H9 (cell line): ENCODE data around the gene MRPL57. TPM values are rescaled to one million over a fixed set of nuclear protein-coding genes. Genes with fewer than 3 reads are reported as not detected.
A peak's percentile ranks its signal among the peaks of the same experiment; 100 is the strongest.

Experiments
- DNase-seq: peaks from one replicate; pipeline ENCODE4 v3.0.0-alpha.2; 2017
- H2AFZ ChIP-seq: one replicate; pipeline ENCODE4 v1.6.1; 2013; ENCODE audit warnings: mild to moderate bottlenecking, low read length, control low read depth, moderate library complexity
- H2AK5ac ChIP-seq: 2 replicates; pipeline ENCODE4 v1.6.1; 2013; ENCODE audit warnings: low read length, control low read depth, mixed read lengths; ENCODE audit not compliant: insufficient read length
- H2BK120ac ChIP-seq: one replicate; pipeline ENCODE4 v1.6.1; 2013; ENCODE audit warnings: low read depth, mild to moderate bottlenecking, low read length, control low read depth, inconsistent platforms; ENCODE audit not compliant: poor library complexity, severe bottlenecking
- H2BK12ac ChIP-seq: 2 replicates; pipeline ENCODE4 v1.6.1; 2013; ENCODE audit warnings: low read length, control low read depth, mixed read lengths, low read depth; ENCODE audit not compliant: insufficient read length
- H2BK15ac ChIP-seq: 2 replicates; pipeline ENCODE4 v1.6.1; 2013; ENCODE audit warnings: low read depth, low read length, control low read depth
- H2BK20ac ChIP-seq: one replicate; pipeline ENCODE4 v1.6.1; 2013; ENCODE audit warnings: low read depth, mild to moderate bottlenecking, low read length, control low read depth, inconsistent platforms; ENCODE audit not compliant: poor library complexity, severe bottlenecking
- H2BK5ac ChIP-seq: 2 replicates; pipeline ENCODE4 v1.6.1; 2013; ENCODE audit warnings: low read length, control low read depth, mixed read lengths; ENCODE audit not compliant: insufficient read length
- H3K14ac ChIP-seq: 2 replicates; pipeline ENCODE4 v1.6.1; 2013; ENCODE audit warnings: low read length, control low read depth; ENCODE audit not compliant: insufficient read depth
- H3K18ac ChIP-seq: 2 replicates; pipeline ENCODE4 v1.6.1; 2013; ENCODE audit warnings: low read depth, mild to moderate bottlenecking, mixed read lengths, low read length, control low read depth; ENCODE audit not compliant: insufficient read length
- H3K23ac ChIP-seq: 2 replicates; pipeline ENCODE4 v1.6.1; 2013; ENCODE audit warnings: low read length, control low read depth, mixed read lengths, low read depth; ENCODE audit not compliant: insufficient read length
- H3K23me2 ChIP-seq: 2 replicates; pipeline ENCODE4 v1.6.1; 2013; ENCODE audit warnings: low read depth, mild to moderate bottlenecking, mixed read lengths, low read length, control low read depth; ENCODE audit not compliant: insufficient read length, poor library complexity, severe bottlenecking
- H3K27ac ChIP-seq: 2 replicates; pipeline ENCODE4 v1.5.1; 2013; ENCODE audit warnings: low read length, control low read depth, mixed read lengths, low read depth; ENCODE audit not compliant: insufficient read length
- H3K27me3 ChIP-seq: 2 replicates; pipeline ENCODE4 v1.6.1; 2013; ENCODE audit warnings: low read length, control low read depth, inconsistent platforms; ENCODE audit not compliant: insufficient read depth
- H3K4ac ChIP-seq: 2 replicates; pipeline ENCODE4 v1.6.1; 2013; ENCODE audit warnings: low read depth, mild to moderate bottlenecking, control low read depth, inconsistent platforms, low read length, moderate library complexity
- H3K4me1 ChIP-seq: 2 replicates; pipeline ENCODE4 v1.6.1; 2013; ENCODE audit warnings: low read length, control low read depth, inconsistent platforms; ENCODE audit not compliant: insufficient read depth
- H3K4me2 ChIP-seq: 2 replicates; pipeline ENCODE4 v1.6.1; 2013; ENCODE audit warnings: low read length, control low read depth, mixed read lengths; ENCODE audit not compliant: insufficient read length, insufficient read depth
- H3K56ac ChIP-seq: 2 replicates; pipeline ENCODE4 v1.6.1; 2013; ENCODE audit warnings: low read depth, mild to moderate bottlenecking, mixed read lengths, low read length, control low read depth; ENCODE audit not compliant: insufficient read length
- H3K79me1 ChIP-seq: 2 replicates; pipeline ENCODE4 v1.6.1; 2013; ENCODE audit warnings: low read depth, mild to moderate bottlenecking, moderate library complexity, low read length, control low read depth, inconsistent platforms; ENCODE audit not compliant: insufficient read depth, poor library complexity, severe bottlenecking
- H3K79me2 ChIP-seq: 2 replicates; pipeline ENCODE4 v1.6.1; 2013; ENCODE audit warnings: low read length, control low read depth, inconsistent platforms; ENCODE audit not compliant: insufficient read depth
- H3K9ac ChIP-seq: 2 replicates; pipeline ENCODE4 v1.6.1; 2013; ENCODE audit warnings: low read length, control low read depth, mixed read lengths; ENCODE audit not compliant: insufficient read length; ENCODE audit errors: extremely low read depth
- H3K9me3 ChIP-seq: one replicate; pipeline ENCODE4 v1.6.1; 2013; ENCODE audit warnings: low read depth, low read length, inconsistent platforms; ENCODE audit not compliant: control insufficient read depth
- H3T11ph ChIP-seq: one replicate; pipeline ENCODE4 v1.6.1; 2013; ENCODE audit warnings: mild to moderate bottlenecking, low read length, control low read depth, inconsistent platforms
- H4K20me1 ChIP-seq: one replicate; pipeline ENCODE4 v1.6.1; 2013; ENCODE audit not compliant: control insufficient read depth, insufficient read length, insufficient read depth
- H4K5ac ChIP-seq: 2 replicates; pipeline ENCODE4 v1.6.1; 2013; ENCODE audit warnings: low read depth, mild to moderate bottlenecking, mixed read lengths, low read length, control low read depth; ENCODE audit not compliant: insufficient read length
- H4K8ac ChIP-seq: replicated peaks from 2 replicates; pipeline ENCODE4 v1.6.1; 2013; ENCODE audit warnings: low read length, control low read depth, mixed read lengths, low read depth; ENCODE audit not compliant: insufficient read length
- H4K91ac ChIP-seq: 2 replicates; pipeline ENCODE4 v1.6.1; 2013; ENCODE audit warnings: low read depth, mild to moderate bottlenecking, moderate library complexity, mixed read lengths, low read length, control low read depth; ENCODE audit not compliant: insufficient read length
- H3K27ac Mint-ChIP-seq, 3 experiments: 2 replicates in 2 of 3; 3 replicates in 1 of 3; pipeline ENCODE4 v1.8.0; 2020 to 2021; ENCODE audit warnings: mixed read lengths in 3 of 3, mild to moderate bottlenecking in 1 of 3, moderate library complexity in 1 of 3
- H3K27me3 Mint-ChIP-seq: 2 replicates; pipeline ENCODE4 v1.8.0; 2021; ENCODE audit warnings: low read depth, mild to moderate bottlenecking, moderate library complexity, mixed read lengths
- H3K36me3 Mint-ChIP-seq, 3 experiments: 2 replicates in 2 of 3; 3 replicates in 1 of 3; pipeline ENCODE4 v1.8.0; 2020 to 2021; ENCODE audit warnings: low read depth in 3 of 3, mixed read lengths in 3 of 3; ENCODE audit not compliant: insufficient read depth in 1 of 3
- H3K4me1 Mint-ChIP-seq, 2 experiments: 2 replicates each; pipeline ENCODE4 v1.8.0; 2020; ENCODE audit warnings: mixed read lengths in 2 of 2
- H3K4me3 Mint-ChIP-seq, 2 experiments: 2 replicates in 1 of 2; 3 replicates in 1 of 2; pipeline ENCODE4 v1.8.0; 2020 to 2021; ENCODE audit warnings: mild to moderate bottlenecking in 2 of 2, mixed read lengths in 2 of 2, moderate library complexity in 1 of 2
- H3K9me3 Mint-ChIP-seq, 2 experiments: 2 replicates in 1 of 2; 3 replicates in 1 of 2; pipeline ENCODE4 v1.8.0; 2020; ENCODE audit warnings: mild to moderate bottlenecking in 2 of 2, mixed read lengths in 2 of 2, moderate library complexity in 1 of 2
- CTCF ChIP-seq: fragments of 200-600 bp; sonication (generic); conservative IDR thresholded peaks from 3 replicates; pipeline ENCODE4 v1.8.0; 2021; ENCODE audit warnings: antibody characterized with exemption, mild to moderate bottlenecking
- WGBS: extraction: QIAGEN DNeasy Blood & Tissue Kit; methylation state at CpG from one replicate; pipeline ENCODE4 v1.1.7; 2013; ENCODE audit warnings: missing lambda C conversion rate, low lambda C conversion rate, mixed read lengths; ENCODE audit not compliant: insufficient read length; ENCODE audit errors: extremely low coverage; 5-methylcytosine and 5-hydroxymethylcytosine counted together
- total RNA-seq: library from RNA; stranded (reverse); gene quantifications from 2 replicates; pipeline ENCODE4 v1.2.1, GENCODE V29; 2021

Gene MRPL57
- total RNA-seq, 1 experiment from 2014 or later, result 33.2 TPM

DNA sequence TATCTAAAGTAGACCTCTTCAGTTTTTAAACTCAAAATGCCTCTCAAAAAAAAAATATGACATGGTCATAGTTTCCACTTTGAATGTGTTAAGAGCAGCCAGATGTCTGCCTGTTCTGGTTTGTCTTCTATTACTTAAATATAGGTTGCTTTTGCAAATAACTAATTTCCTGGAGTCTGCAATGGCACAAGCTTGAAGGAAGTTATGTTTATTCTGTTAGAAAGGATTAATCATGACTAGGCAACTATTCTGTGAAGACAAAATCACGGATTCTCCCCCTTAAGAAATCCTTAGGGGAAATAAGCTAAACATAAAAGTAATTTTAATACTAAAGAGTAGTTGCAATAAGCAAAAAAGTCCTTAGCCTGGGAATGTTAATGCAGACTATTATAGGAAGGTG is 26.4 kb upstream of the MRPL57 start:
- no peak overlapping the region for H2BK15ac ChIP-seq
- H3K18ac ChIP-seq, result no peak overlapping the region
- no peaks in the 10 kb centered on the region for H3K9me3 ChIP-seq
- H2AK5ac ChIP-seq, result no peak overlapping the region
- Mint-ChIP-seq H3K4me1 (peaks cover 25 to 34% of the 10 kb centered on the region in 2 experiments), H3K36me3 (peaks cover 11 to 46% (median 30%) of the 10 kb centered on the region in 3 experiments; a peak in 6 of 7 replicates), H3K27me3 (no peaks in the 10 kb centered on the region), H3K27ac (0 out of 7 replicates have a peak overlapping the region, but pooled peaks of 1 of the 3 experiments have one; percentile 11), H3K4me3 (no peak overlapping the region), H3K9me3 (no peaks in the 10 kb centered on the region)
- no peaks in the 10 kb centered on the region for H3K79me2 ChIP-seq
- H2BK120ac ChIP-seq, result no peak overlapping the region
- H3K4me1 ChIP-seq, result peaks cover 3% of the 10 kb centered on the region; the same call in 1 of the 2 replicates
- H4K8ac ChIP-seq, result no peak overlapping the region
- H3K9ac ChIP-seq, result no peak overlapping the region
- no peak overlapping the region for H3K56ac ChIP-seq
- no peak overlapping the region for H2AFZ ChIP-seq
- H2BK12ac ChIP-seq, result no peak overlapping the region
- no peaks in the 10 kb centered on the region for H3K23me2 ChIP-seq
- no peak for DNase-seq
- no peak for TF ChIP-seq CTCF
- no peaks in the 10 kb centered on the region for H4K20me1 ChIP-seq
- no peak overlapping the region for H4K5ac ChIP-seq
- H3K4ac ChIP-seq, result no peak overlapping the region
- no peak overlapping the region for H3K23ac ChIP-seq
- H2BK5ac ChIP-seq, result no peak overlapping the region
- no peak overlapping the region for H2BK20ac ChIP-seq
- no peak overlapping the region for H3K4me2 ChIP-seq
- no peak overlapping the region for H4K91ac ChIP-seq
- no peak overlapping the region for H3T11ph ChIP-seq
- H3K79me1 ChIP-seq, result no peaks in the 10 kb centered on the region
- H3K14ac ChIP-seq, result no peak overlapping the region
- no peaks in the 10 kb centered on the region for H3K27me3 ChIP-seq
- whole genome bisulfite sequencing, result no CpG with 5 or more reads among the region's 1 CpG
- no peak overlapping the region for H3K27ac ChIP-seq
